RWPE1 (cell line): ENCODE data around the gene ADGRG2.

Experiments used
- CTCF ChIA-PET: fragments of 350-600 bp; sonication (Branson Sonifier 250); formaldehyde crosslinking; extraction: SDS; loops from one replicate; lab custom pipeline; 2021; lab: Yijun Ruan, JAX
- POLR2A ChIA-PET: fragments of 400-600 bp; formaldehyde crosslinking; extraction: SDS; loops from one replicate; lab custom pipeline; 2020; ENCODE audit warnings: antibody characterized with exemption; ENCODE audit not compliant: low non-redundant PET; lab: Yijun Ruan, JAX
- DNase-seq: peaks from one replicate; pipeline ENCODE4 v3.0.0; 2012; ENCODE audit warnings: low spot score
- H3K27ac ChIP-seq: fragments of 450-650 bp; 2 replicates; pipeline ENCODE4 v1.5.1; 2017
- TF ChIP-seq, protein P1 (sequence below): fragments of 450-650 bp; conservative IDR thresholded peaks from 2 replicates; pipeline ENCODE4 v1.5.1; 2017; ENCODE audit warnings: low read depth, mild to moderate bottlenecking

The ADGRG2 gene

DNA sequence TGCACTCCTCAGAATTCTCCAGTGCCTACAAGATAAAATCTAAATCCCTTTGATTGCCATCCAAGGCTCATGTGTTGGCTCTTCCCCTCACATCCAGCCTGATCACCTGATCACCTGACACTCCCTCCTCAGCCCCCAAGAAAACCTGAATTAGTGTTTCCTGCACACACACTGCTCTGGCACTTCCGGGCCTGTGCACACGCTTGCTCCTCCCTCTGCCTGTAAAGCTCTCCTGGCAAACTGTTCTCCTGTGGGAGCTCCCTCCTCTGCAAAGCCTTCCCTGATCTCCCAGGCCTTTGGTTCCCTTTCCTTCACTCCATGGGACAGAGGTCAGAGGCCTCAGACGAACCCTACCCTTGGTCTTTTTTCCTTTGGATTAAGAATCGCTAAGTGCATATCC, 158.2 kb downstream of the ADGRG2 start:
- H3K27ac ChIP-seq: no peak overlapping the region
- DNase-seq: no peak
- TF ChIP-seq, protein P1, sequence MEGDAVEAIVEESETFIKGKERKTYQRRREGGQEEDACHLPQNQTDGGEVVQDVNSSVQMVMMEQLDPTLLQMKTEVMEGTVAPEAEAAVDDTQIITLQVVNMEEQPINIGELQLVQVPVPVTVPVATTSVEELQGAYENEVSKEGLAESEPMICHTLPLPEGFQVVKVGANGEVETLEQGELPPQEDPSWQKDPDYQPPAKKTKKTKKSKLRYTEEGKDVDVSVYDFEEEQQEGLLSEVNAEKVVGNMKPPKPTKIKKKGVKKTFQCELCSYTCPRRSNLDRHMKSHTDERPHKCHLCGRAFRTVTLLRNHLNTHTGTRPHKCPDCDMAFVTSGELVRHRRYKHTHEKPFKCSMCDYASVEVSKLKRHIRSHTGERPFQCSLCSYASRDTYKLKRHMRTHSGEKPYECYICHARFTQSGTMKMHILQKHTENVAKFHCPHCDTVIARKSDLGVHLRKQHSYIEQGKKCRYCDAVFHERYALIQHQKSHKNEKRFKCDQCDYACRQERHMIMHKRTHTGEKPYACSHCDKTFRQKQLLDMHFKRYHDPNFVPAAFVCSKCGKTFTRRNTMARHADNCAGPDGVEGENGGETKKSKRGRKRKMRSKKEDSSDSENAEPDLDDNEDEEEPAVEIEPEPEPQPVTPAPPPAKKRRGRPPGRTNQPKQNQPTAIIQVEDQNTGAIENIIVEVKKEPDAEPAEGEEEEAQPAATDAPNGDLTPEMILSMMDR: no peak
- POLR2A ChIA-PET: no interaction called here
- CTCF ChIA-PET: no interaction called here

DNA sequence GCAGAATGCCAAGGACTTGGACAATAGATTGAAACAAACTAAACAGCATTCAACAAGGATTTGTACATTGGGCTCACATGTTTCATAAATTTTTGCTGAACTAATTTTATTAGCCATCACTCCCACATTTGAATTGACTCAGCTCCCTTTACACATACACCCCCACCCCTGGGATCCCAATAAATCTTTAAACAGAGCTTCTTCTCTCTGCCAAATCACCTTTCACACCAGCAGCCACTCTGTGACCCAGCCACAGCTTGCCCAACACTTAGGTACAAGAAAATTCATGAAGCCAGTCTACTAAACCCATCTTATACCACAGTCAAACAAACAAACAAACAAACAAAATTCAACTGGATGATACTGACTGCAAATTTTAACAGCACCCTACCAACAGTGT, 159.9 kb downstream of the ADGRG2 start:
- TF ChIP-seq, protein P1: no peak
- POLR2A ChIA-PET: no interaction called here
- no peak overlapping the region for H3K27ac ChIP-seq
- no peak for DNase-seq
- CTCF ChIA-PET: no interaction called here

DNA sequence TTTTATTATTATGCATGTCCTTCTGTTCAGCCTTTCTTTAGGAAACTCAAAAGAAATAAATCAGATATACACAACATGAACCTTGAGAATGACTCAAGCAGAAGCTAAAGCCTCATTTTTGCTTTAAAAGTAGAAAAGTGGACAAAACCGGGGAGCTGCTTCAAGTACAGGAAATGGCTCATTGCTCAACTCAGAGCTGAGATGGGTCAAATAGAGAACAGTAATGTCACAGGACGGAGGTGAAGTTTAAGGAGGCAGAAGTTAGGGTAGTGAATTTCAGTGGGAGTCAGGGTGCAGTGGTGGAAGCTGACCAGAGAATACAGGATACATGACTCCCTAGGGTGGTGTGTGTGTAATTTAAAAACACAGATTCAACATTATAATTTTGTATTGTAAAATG, 160.6 kb downstream of the ADGRG2 start:
- CTCF ChIA-PET: no interaction called here
- POLR2A ChIA-PET: no interaction called here
- H3K27ac ChIP-seq: no peak overlapping the region
- DNase-seq: no peak
- TF ChIP-seq, protein P1: no peak

DNA sequence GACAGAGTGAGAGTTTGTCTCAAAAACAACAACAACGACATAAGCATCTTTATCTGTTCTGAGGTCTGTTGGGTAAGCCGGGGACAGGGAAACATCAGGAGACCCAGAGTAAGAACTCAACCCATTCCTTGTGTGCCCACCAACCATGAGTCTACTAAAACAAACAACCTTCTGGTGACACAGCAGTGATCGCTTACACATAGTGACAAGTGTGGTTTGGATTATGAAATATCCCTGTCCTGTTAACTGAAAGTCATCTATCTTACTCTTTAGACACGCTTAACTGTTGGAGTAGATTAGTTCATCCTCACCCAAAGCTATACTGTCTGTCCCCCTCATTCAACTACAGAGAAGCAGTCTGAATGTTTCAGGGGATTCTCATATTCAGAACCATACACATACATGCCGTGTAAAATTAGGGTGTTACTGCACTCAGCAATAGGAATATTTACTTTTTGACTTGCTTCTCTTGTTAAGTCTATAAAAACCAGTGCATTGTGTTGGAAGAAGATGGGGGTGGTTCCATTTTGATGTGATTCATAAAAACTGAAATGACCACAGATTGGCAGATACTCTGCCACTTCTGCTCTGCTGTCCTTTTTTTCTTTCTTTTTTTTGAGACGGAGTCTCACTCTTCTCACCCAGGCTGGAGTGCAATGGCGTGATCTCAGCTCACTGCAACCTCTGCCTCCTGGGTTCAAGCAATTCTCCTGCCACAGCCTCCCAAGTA, 165.8 kb downstream of the ADGRG2 start:
- TF ChIP-seq, protein P1: no peak
- CTCF ChIA-PET: no interaction called here
- DNase-seq: no peak
- H3K27ac ChIP-seq: no peak overlapping the region
- POLR2A ChIA-PET: no interaction called here

DNA sequence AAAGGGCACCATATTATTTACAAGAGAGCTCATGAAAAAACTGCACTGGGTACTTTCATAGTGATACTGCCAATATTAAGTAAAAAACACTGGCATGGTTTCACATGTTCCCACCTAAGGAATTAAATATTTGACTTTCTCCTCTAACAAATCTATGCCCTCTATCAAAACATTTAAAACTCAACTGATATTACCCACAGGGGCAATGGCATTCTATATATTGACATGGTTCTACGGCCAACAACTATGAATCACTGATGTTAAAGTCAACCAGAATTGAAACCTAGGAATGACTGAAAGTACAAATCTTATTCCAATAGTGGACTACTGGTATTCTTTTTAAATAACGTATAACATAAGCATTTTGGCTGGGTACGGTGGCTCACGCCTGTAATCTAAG, 166.6 kb downstream of the ADGRG2 start:
- no peak overlapping the region for H3K27ac ChIP-seq
- CTCF ChIA-PET: no interaction called here
- TF ChIP-seq, protein P1: no peak
- DNase-seq: no peak
- POLR2A ChIA-PET: no interaction called here

DNA sequence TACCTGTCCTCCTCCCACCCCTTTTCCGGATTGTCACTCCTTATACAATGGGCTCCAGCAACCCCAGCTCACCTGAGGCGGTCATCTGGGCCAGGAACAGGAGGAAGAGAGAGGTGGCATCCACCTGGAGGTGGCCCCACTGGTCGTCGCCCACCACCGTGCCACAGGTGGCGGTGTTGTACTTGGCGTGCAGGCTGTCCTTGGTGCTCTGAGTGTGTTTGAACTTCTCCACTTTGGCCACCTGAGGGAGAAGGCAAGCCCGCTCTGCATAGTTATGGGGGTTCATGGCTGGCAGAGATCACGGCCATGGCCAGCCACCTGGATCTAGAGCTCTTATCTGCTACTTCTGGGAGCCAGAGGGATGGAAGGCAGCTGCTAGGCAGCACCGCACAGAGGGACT, 171.2 kb downstream of the ADGRG2 start:
- ChIA-PET POLR2A (no interaction called here), CTCF (no interaction called here)
- H3K27ac ChIP-seq: no peak overlapping the region
- DNase-seq: no peak
- TF ChIP-seq, protein P1: no peak
